Right atrium auricular region (tissue), 2 donors: ENCODE measurements around the gene CAMK2B. TPM values are rescaled to one million over a fixed set of nuclear protein-coding genes. Genes with fewer than 3 reads are reported as not detected.

Experiments
- DNase-seq: peaks from one replicate; pipeline ENCODE4 v3.0.0-alpha.2; 2019; ENCODE audit warnings: low spot score
- H3K27ac ChIP-seq, 2 donors: fragments of 200-600 bp; sonication (generic); 1 replicate in 1 of 2; 2 replicates in 1 of 2; pipeline ENCODE4 v1.5.1; 2016 to 2019
- H3K27me3 ChIP-seq, 2 donors: fragments of 200-600 bp; sonication (generic); one replicate each; pipeline versions ENCODE4 v1.5.1 to v1.6.0; 2017 to 2019
- H3K36me3 ChIP-seq: fragments of 200-600 bp; sonication (generic); one replicate; pipeline ENCODE4 v1.5.1; 2016
- H3K4me1 ChIP-seq, 2 donors: fragments of 200-600 bp; sonication (generic); one replicate each; pipeline versions ENCODE4 v1.5.1 to v1.6.0; 2017 to 2019
- H3K4me3 ChIP-seq, 2 donors: fragments of 200-600 bp; sonication (generic); 1 replicate in 1 of 2; 2 replicates in 1 of 2; pipeline ENCODE4 v1.5.1; 2017 to 2019; ENCODE audit warnings: mild to moderate bottlenecking in 1 of 2, moderate library complexity in 1 of 2
- H3K9me3 ChIP-seq, 2 donors: fragments of 200-600 bp; sonication (generic); one replicate each; pipeline ENCODE4 v1.5.1; 2019
- total RNA-seq, 2 donors: library from RNA; depleted of rRNA; stranded (reverse); fragments of >200 nt; gene quantifications; one replicate each; pipeline ENCODE4 v1.1.0, GENCODE V29; 2016
- TF ChIP-seq, protein P1 (sequence below), 2 donors: fragments of 200-600 bp; sonication (generic); IDR thresholded peaks; one replicate each; pipeline ENCODE4 v1.5.1; 2019; ENCODE audit warnings: antibody characterized with exemption in 2 of 2

CAMK2B gene
- total RNA-seq, 2 donors from 2014 or later: 79.9 to 84.7 TPM

DNA sequence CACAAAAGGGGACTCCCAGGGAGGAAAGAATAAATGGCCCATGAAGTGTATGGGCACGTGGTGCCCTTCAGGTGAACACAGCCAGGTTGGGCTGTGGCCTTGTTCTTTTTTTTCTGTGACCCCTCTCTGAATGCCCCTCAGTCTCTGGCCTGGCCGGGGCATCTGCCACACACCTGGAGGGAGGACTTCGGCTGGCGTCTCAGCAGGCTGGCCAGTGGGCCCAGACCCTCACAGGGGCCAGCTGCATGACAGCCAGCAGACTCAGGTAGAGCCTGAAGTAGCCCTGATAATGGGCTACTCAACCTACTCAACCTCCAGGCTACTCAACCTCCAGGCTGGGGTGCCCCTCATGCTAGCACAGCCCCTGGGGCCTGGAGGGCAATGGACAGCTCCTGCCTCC, 9.8 kb upstream of the CAMK2B start:
- no peak for DNase-seq
- peaks cover 0 to 8% of the 10 kb centered on the region in 2 donors for H3K9me3 ChIP-seq

DNA sequence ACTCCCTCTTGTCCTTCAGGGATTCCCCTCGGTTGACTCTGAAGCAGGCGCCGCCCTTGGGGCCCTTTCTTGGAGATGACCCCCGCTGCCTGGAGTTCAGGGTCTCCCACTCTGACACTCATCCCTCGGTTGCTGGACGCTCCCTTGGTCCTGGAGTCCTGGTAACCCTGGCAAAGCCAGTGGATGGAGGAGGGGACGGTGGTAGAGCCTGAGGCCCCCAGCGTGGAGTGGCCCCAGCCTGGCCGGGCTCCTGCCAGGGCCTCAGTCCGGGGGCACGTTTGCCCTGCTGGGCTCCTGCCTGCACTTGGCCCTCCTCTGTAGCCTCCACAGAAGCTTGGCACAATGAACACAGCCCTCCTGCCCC, 9.3 kb upstream of the CAMK2B start:
- H3K36me3 ChIP-seq: no peaks in the 10 kb centered on the region
- no peak overlapping the region for H3K4me3 ChIP-seq
- peaks cover 0 to 8% of the 10 kb centered on the region in 2 donors for H3K9me3 ChIP-seq
- peak overlapping the region; percentile 72 to 88 for H3K27ac ChIP-seq
- no peak for DNase-seq
- no peaks in the 10 kb centered on the region for H3K27me3 ChIP-seq
- TF ChIP-seq, protein P1, sequence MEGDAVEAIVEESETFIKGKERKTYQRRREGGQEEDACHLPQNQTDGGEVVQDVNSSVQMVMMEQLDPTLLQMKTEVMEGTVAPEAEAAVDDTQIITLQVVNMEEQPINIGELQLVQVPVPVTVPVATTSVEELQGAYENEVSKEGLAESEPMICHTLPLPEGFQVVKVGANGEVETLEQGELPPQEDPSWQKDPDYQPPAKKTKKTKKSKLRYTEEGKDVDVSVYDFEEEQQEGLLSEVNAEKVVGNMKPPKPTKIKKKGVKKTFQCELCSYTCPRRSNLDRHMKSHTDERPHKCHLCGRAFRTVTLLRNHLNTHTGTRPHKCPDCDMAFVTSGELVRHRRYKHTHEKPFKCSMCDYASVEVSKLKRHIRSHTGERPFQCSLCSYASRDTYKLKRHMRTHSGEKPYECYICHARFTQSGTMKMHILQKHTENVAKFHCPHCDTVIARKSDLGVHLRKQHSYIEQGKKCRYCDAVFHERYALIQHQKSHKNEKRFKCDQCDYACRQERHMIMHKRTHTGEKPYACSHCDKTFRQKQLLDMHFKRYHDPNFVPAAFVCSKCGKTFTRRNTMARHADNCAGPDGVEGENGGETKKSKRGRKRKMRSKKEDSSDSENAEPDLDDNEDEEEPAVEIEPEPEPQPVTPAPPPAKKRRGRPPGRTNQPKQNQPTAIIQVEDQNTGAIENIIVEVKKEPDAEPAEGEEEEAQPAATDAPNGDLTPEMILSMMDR (IDR thresholded peaks at IDR 0.05): no peak
- peaks cover 0 to 23% of the 10 kb centered on the region in 2 donors for H3K4me1 ChIP-seq

More for the DNA sequence above, 9.8 kb upstream of the CAMK2B start:
- Histone ChIP-seq H3K27me3 (no peaks in the 10 kb centered on the region), H3K4me1 (peaks cover 0 to 23% of the 10 kb centered on the region in 2 donors), H3K36me3 (no peaks in the 10 kb centered on the region), H3K27ac (peak overlapping the region in 1 of 2 donors; percentile 88), H3K4me3 (no peak overlapping the region)
- TF ChIP-seq, protein P1 (IDR thresholded peaks at IDR 0.05): no peak

DNA sequence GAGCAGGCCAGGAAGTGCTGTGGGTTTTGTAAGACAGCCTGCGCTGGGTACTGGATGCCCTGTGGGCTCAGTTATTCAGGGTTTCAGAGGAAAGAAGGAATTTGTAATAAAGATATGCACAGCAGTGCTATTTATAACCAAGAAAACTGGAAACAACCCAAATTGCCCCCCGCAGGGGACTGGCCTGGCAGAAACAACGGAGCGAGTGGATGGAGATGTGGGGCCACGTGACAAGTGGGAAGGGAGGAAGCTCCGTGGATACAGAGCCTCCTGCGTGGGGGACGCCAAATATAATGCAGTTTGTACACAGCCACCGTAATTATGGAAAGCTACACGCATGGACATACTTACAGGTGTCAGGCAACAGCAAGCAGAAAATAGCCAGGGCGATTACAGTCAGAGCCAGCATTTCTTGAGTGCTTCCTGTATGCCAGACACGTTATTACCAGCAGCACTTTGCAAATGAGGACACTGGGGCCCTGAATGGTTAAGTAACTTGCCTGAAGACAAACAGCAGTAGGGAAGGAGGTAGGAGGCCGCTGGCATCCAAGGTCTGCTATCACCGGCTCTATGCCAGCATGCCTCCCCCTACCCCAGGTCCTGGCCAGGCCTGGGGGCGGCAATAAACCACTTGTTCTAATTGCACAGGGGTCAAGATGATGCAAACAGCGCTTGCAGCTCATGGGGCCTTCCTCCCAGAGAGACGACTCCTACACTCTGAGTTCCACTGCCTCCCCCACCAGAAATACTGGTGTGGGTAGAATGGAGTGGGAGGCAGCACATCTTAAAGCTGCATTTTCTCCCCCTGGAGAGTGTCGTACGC, 8.7 kb upstream of the CAMK2B start:
- Histone ChIP-seq H3K36me3 (no peaks in the 10 kb centered on the region), H3K27ac (peak overlapping the region; percentile 72 to 88), H3K4me3 (no peak overlapping the region), H3K4me1 (peaks cover 0 to 23% of the 10 kb centered on the region in 2 donors), H3K27me3 (no peaks in the 10 kb centered on the region), H3K9me3 (peaks cover 0 to 8% of the 10 kb centered on the region in 2 donors)
- no peak for DNase-seq
- TF ChIP-seq, protein P1 (IDR thresholded peaks at IDR 0.05): no peak

DNA sequence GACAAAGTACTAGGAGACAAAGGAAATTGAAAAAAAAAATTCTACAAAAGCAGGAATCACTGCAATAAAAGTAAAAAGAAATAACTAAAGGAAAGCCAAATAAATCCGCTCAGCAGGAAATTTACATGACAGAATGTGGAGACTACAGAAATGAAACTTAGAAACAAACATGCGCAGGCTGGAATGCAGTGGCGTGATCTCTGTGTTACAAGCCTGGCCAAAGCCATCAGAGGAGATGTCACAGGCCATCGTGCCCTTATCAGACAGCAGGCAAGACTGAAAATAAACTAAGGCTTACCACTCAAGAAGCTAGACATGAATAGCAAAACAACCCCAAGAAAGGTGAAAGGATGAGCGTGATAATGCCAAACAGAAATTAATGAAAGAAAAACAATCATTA, 6.3 kb upstream of the CAMK2B start:
- Histone ChIP-seq H3K4me1 (peaks cover 0 to 23% of the 10 kb centered on the region in 2 donors), H3K27ac (peak overlapping the region; percentile 72 to 88), H3K36me3 (no peaks in the 10 kb centered on the region), H3K4me3 (no peak overlapping the region), H3K9me3 (no peaks in the 10 kb centered on the region), H3K27me3 (no peaks in the 10 kb centered on the region)
- TF ChIP-seq, protein P1 (IDR thresholded peaks at IDR 0.05): no peak
- DNase-seq: no peak

DNA sequence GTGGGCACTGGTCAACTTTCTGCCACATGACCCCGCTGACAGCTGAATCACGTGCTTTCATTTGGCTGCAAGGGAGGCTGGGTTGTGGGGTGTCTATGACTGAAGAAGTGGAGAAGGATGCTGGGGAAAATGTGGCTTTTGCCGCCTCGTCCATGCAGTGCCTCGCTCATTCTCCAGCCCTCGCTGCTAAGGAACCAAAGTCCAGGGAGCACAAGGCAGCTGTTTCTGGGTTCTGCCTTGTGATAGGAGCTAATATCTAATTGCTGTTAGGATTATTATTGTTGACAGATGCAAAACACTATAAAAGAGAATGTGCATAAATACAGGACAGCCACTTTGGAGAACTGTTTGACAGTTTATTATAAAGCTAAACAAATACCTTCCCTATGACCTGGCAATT, 4.9 kb upstream of the CAMK2B start:
- Histone ChIP-seq H3K4me1 (peaks cover 0 to 30% of the 10 kb centered on the region in 2 donors), H3K27me3 (no peaks in the 10 kb centered on the region), H3K9me3 (no peaks in the 10 kb centered on the region), H3K36me3 (no peaks in the 10 kb centered on the region), H3K27ac (peak overlapping the region; percentile 72 to 88), H3K4me3 (no peak overlapping the region)
- no peak for DNase-seq
- TF ChIP-seq, protein P1 (IDR thresholded peaks at IDR 0.05): no peak
